NCI-H128 (cell line): ENCODE measurements around the gene KLHL5.

Experiments
- DNase-seq: peaks from one replicate; lab custom pipeline; 2025; ENCODE audit not compliant: unreplicated experiment; lab: John Stamatoyannopoulos, UW

KLHL5 gene

DNA sequence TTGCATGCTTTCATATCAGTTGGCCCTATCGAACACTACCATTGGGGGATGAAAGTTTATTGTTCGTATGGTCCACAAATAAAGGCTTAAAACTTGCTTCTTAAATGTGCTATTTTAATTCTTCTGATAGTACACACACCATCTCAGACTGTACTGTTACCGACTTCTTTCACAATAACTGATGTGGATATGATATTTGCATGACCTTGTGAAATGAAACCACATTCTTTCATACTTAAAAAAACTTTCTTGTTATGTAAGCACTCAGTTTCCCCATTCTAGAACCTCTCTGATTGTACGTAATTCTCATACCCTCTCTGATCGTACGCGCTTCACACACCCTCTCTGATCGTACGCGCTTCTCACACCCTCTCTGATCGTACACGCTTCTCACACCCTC lies 108.3 kb downstream of the KLHL5 start:
- no peak for DNase-seq
